ENCODE results near the gene ZFR2. TPM values are rescaled to one million over a fixed set of nuclear protein-coding genes. Genes with fewer than 3 reads are reported as not detected.

Gene ZFR2
- total and polyA plus RNA-seq, 4 donors, result not detected

- no peak overlapping the region for H3K27ac ChIP-seq (ENCODE audit: low read depth in 1 of 2, low read length in 2 of 2)
- DNase-seq (ENCODE audit: low spot score), result no peak
- H3K4me3 ChIP-seq (ENCODE audit: low read depth in 1 of 3, low read length in 3 of 3), result no peak overlapping the region
- no peak overlapping the region for H3K9ac ChIP-seq (ENCODE audit: low read depth in 1 of 2, low read length in 2 of 2)
- H3K9me3 ChIP-seq (ENCODE audit: control insufficient read depth in 4 of 4, low read length in 3 of 4), result no peaks in the 10 kb centered on the region
- H3K36me3 ChIP-seq (ENCODE audit: control insufficient read depth in 4 of 4, insufficient read depth in 3 of 4, low read depth in 1 of 4, low read length in 3 of 4), result no peaks in the 10 kb centered on the region
- H3K4me1 ChIP-seq (ENCODE audit: control insufficient read depth in 4 of 4, insufficient read depth in 4 of 4, low read length in 3 of 4), result peaks cover 0 to 3% (median 1%) of the 10 kb centered on the region in 4 donors
- WGBS, result 73% methylated on average over 31 of the region's 31 CpGs
- H3K27me3 ChIP-seq (ENCODE audit: control insufficient read depth in 4 of 4, insufficient read depth in 4 of 4, low read length in 3 of 4), result no peaks in the 10 kb centered on the region
- TF ChIP-seq GABPA (IDR thresholded peaks at IDR 0.05 in 1 of 2, conservative IDR thresholded peaks at IDR 0.05 in 1 of 2) (no peak), MAX (IDR thresholded peaks at IDR 0.05) (no peak), RAD21 (IDR thresholded peaks at IDR 0.05) (no peak), TAF1 (conservative IDR thresholded peaks at IDR 0.05) (no peak), HNF4A (conservative IDR thresholded peaks at IDR 0.05) (no peak), JUND (IDR thresholded peaks at IDR 0.05) (no peak)
- TF ChIP-seq, protein P1, sequence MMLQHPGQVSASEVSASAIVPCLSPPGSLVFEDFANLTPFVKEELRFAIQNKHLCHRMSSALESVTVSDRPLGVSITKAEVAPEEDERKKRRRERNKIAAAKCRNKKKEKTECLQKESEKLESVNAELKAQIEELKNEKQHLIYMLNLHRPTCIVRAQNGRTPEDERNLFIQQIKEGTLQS (IDR thresholded peaks at IDR 0.05), result no peak
- TF ChIP-seq, protein P2, sequence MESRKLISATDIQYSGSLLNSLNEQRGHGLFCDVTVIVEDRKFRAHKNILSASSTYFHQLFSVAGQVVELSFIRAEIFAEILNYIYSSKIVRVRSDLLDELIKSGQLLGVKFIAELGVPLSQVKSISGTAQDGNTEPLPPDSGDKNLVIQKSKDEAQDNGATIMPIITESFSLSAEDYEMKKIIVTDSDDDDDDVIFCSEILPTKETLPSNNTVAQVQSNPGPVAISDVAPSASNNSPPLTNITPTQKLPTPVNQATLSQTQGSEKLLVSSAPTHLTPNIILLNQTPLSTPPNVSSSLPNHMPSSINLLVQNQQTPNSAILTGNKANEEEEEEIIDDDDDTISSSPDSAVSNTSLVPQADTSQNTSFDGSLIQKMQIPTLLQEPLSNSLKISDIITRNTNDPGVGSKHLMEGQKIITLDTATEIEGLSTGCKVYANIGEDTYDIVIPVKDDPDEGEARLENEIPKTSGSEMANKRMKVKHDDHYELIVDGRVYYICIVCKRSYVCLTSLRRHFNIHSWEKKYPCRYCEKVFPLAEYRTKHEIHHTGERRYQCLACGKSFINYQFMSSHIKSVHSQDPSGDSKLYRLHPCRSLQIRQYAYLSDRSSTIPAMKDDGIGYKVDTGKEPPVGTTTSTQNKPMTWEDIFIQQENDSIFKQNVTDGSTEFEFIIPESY (IDR thresholded peaks at IDR 0.05), result no peak
These were observed 49.9 kb downstream of the ZFR2 start for GRCh38 chr19:3818918-3819317.

GRCh38 chr19:3818466-3818865, 50.4 kb downstream of the ZFR2 start:
- H3K27me3 ChIP-seq (ENCODE audit: control insufficient read depth in 4 of 4, insufficient read depth in 4 of 4, low read length in 3 of 4), result no peaks in the 10 kb centered on the region
- DNase-seq (ENCODE audit: low spot score), result no peak
- no peaks in the 10 kb centered on the region for H3K9me3 ChIP-seq (ENCODE audit: control insufficient read depth in 4 of 4, low read length in 3 of 4)
- H3K4me3 ChIP-seq (ENCODE audit: low read depth in 1 of 3, low read length in 3 of 3), result no peak overlapping the region
- H3K4me1 ChIP-seq (ENCODE audit: control insufficient read depth in 4 of 4, insufficient read depth in 4 of 4, low read length in 3 of 4), result peaks cover 0 to 5% (median 2%) of the 10 kb centered on the region in 4 donors
- TF ChIP-seq RAD21 (IDR thresholded peaks at IDR 0.05) (no peak), YY1 (IDR thresholded peaks at IDR 0.05) (no peak), HNF4A (conservative IDR thresholded peaks at IDR 0.05) (no peak), EGR1 (IDR thresholded peaks at IDR 0.05; ENCODE audit: low read depth in 2 of 2) (no peak), NR2F2 (IDR thresholded peaks at IDR 0.05) (no peak), FOXA2 (IDR thresholded peaks at IDR 0.05) (no peak), REST (IDR thresholded peaks at IDR 0.05) (no peak)
- TF ChIP-seq, protein P1 (IDR thresholded peaks at IDR 0.05), result no peak
- H3K36me3 ChIP-seq (ENCODE audit: control insufficient read depth in 4 of 4, insufficient read depth in 3 of 4, low read depth in 1 of 4, low read length in 3 of 4), result no peaks in the 10 kb centered on the region
- WGBS, result 47% methylated on average over 11 of the region's 11 CpGs
- no peak overlapping the region for H3K9ac ChIP-seq (ENCODE audit: low read depth in 1 of 2, low read length in 2 of 2)
- no peak overlapping the region for H3K27ac ChIP-seq (ENCODE audit: low read depth in 1 of 2, low read length in 2 of 2)
